HepG2 (cell line): Measurements from ENCODE around the gene HPS1. TPM values are rescaled to one million over a fixed set of nuclear protein-coding genes. Genes with fewer than 3 reads are reported as not detected.

ENCODE experiments used
- HDAC6 ChIP-seq: fragments of 200-600 bp; sonication (generic); IDR thresholded peaks from 2 replicates; pipeline ENCODE4 v1.7.0; 2017; ENCODE audit warnings: mild to moderate bottlenecking, antibody characterized with exemption, low read length, low read depth
- KLF16 ChIP-seq, 2 experiments: sonication (generic) in 1 of 2; formaldehyde crosslinking in 1 of 2; IDR thresholded peaks; 2 replicates each; pipeline versions ENCODE4 v1.6.1 to v1.8.0; 2016 to 2023; ENCODE audit warnings: missing genetic modification reagents in 2 of 2, missing compliant biosample characterization in 1 of 2
- MYPOP ChIP-seq: sonication (generic); formaldehyde crosslinking; IDR thresholded peaks from 2 replicates; pipeline ENCODE4 v1.8.1; 2023; ENCODE audit warnings: mild to moderate bottlenecking, moderate library complexity, missing genetic modification reagents
- NFAT5 ChIP-seq: sonication (generic); formaldehyde crosslinking; IDR thresholded peaks from 2 replicates; pipeline ENCODE4 v1.4.0; 2020; ENCODE audit warnings: missing genetic modification reagents
- NR1H2 ChIP-seq: sonication (generic); formaldehyde crosslinking; IDR thresholded peaks from 2 replicates; pipeline ENCODE4 v1.8.1; 2022; ENCODE audit warnings: low read depth, missing genetic modification reagents, borderline replicate concordance
- POLR2AphosphoS2 ChIP-seq: IDR thresholded peaks from 2 replicates; pipeline ENCODE4 v1.6.1; 2011; ENCODE audit warnings: low read depth, low read length, improper control_type of control experiment
- RXRA ChIP-seq: sonication (generic); formaldehyde crosslinking; IDR thresholded peaks from 2 replicates; pipeline ENCODE4 v1.5.1; 2020; ENCODE audit warnings: missing genetic modification reagents
- TBL1XR1 ChIP-seq: fragments of 150-350 bp; IDR thresholded peaks from 2 replicates; pipeline ENCODE4 v1.6.1; 2014; ENCODE audit warnings: borderline replicate concordance, low read length; ENCODE audit not compliant: partially characterized antibody
- ZNF407 ChIP-seq: sonication (generic); formaldehyde crosslinking; IDR thresholded peaks from one replicate; pipeline ENCODE4 v1.5.1; 2020; ENCODE audit warnings: mild to moderate bottlenecking, missing genetic modification reagents; ENCODE audit errors: not compliant biosample characterization
- ZSCAN5A ChIP-seq: sonication (generic); formaldehyde crosslinking; IDR thresholded peaks from 2 replicates; pipeline ENCODE4 v1.8.0; 2022; ENCODE audit warnings: mild to moderate bottlenecking, missing genetic modification reagents, borderline replicate concordance
- polyA plus RNA-seq, 8 experiments: library from polyadenylated mRNA; depleted of rRNA in 3 of 8; stranded (reverse) in 7 of 8; unstranded in 1 of 8; fragments of >200 nt; fragmentation: Illumina TruSeq in 4 of 8; extraction: Trizol in 4 of 8; gene quantifications; 2 replicates each; pipeline versions ENCODE4 v1.2.1 to v1.2.3, GENCODE V29; 2011 to 2016; ENCODE audit warnings: low read depth in 4 of 8, missing spikeins in 1 of 8, mixed read lengths in 1 of 8; ENCODE audit not compliant: insufficient read depth in 1 of 8
- total RNA-seq, 5 experiments: library from RNA; depleted of rRNA; stranded (reverse); fragments of >200 nt; fragmentation: Illumina TruSeq; extraction: Trizol; gene quantifications; 2 replicates each; pipeline ENCODE4 v1.2.3, GENCODE V29; 2016; ENCODE audit warnings: low read depth in 1 of 5

HPS1 gene
- total and polyA plus RNA-seq, 2 of the 13 experiments (the other 11 are each of a cell fraction or from before 2014, with no cell fraction given): 24.6 to 25.8 TPM

- no peak for TF ChIP-seq ZNF407
- TF ChIP-seq RXRA: peak; percentile 21; the same call in 1 of the 2 replicates
- TF ChIP-seq ZSCAN5A: no peak
- TF ChIP-seq NFAT5 (CRISPR knock-in tag): no peak
- no peak for TF ChIP-seq POLR2AphosphoS2
- no peak for TF ChIP-seq MYPOP (CRISPR knock-in tag)
- TF ChIP-seq NR1H2 (CRISPR knock-in tag): no peak
- 0 out of 4 replicates have a peak, but pooled peaks of 1 of the 2 experiments have one; percentile 57 for TF ChIP-seq KLF16 (CRISPR knock-in tag; IDR thresholded peaks at IDR 0.05)
- TF ChIP-seq HDAC6: no peak
- TF ChIP-seq TBL1XR1: peak; percentile 44
These were observed 14.2 kb upstream of the HPS1 start (continued) for GRCh38 chr10:98460837-98461499.
